Suprapubic skin (tissue), 3 donors: ENCODE measurements around the gene OSM.

Experiments used
- CTCF ChIP-seq, 2 donors: fragments of 200-600 bp in 1 of 2; fragments of 450-650 bp in 1 of 2; sonication (generic) in 1 of 2; IDR thresholded peaks; one replicate each; pipeline ENCODE4 v1.5.1; 2016 to 2019; ENCODE audit warnings: antibody characterized with exemption in 2 of 2, mild to moderate bottlenecking in 1 of 2, moderate library complexity in 1 of 2
- EP300 ChIP-seq: sonication (generic); formaldehyde crosslinking; IDR thresholded peaks from one replicate; pipeline ENCODE4 v1.6.1; 2017; ENCODE audit warnings: antibody characterized with exemption
- POLR2A ChIP-seq, 2 donors: fragments of 450-650 bp; IDR thresholded peaks; one replicate each; pipeline ENCODE4 v1.6.1; 2017; ENCODE audit warnings: antibody characterized with exemption in 2 of 2, mild to moderate bottlenecking in 2 of 2, moderate library complexity in 2 of 2

DNA sequence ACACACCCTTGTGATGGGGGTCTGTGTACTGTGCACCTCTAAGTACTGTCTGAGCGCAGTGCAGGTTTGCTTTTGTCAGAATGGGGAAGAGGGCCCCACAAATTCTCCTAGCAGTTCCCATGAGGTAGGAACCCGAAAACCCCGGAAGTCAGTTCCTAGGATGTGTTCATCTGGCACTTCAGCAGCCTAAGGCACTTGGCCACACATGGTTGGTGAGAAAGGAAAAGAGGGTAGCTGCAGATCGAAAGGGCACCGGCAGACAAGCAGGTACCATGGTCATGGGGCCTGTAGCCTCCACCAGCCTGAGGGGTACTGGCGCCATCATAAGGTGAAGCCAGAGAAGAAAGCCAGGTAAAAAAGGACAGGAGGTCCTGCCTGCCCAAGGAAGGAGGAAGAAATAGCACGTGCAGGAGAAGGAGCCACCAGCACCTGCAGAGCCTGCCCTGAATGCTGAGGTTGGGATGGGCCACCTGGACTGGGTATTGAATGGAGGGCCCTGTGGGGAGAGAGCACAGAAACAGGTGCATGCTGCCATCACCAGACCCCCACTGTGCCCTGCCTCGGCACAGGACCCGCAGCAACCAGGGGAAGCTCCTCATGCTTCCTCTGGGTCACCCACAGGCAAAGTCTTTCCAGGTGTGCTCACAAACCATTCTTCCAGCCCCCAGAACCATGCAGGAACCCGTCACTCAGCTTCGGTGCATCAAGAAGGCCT, 30.8 kb upstream of the OSM start:
- TF ChIP-seq EP300 (no peak), CTCF (IDR thresholded peaks at IDR 0.05) (no peak), POLR2A (IDR thresholded peaks at IDR 0.05) (no peak)
